Measurements from ENCODE around the gene PDHX. TPM values are rescaled to one million over a fixed set of nuclear protein-coding genes. Genes with fewer than 3 reads are reported as not detected.
A peak's percentile ranks its signal among the peaks of the same experiment; 100 is the strongest.

The PDHX gene
- 10 to 100 TPM; 29.8 to 46.2 TPM for total RNA-seq

DNA sequence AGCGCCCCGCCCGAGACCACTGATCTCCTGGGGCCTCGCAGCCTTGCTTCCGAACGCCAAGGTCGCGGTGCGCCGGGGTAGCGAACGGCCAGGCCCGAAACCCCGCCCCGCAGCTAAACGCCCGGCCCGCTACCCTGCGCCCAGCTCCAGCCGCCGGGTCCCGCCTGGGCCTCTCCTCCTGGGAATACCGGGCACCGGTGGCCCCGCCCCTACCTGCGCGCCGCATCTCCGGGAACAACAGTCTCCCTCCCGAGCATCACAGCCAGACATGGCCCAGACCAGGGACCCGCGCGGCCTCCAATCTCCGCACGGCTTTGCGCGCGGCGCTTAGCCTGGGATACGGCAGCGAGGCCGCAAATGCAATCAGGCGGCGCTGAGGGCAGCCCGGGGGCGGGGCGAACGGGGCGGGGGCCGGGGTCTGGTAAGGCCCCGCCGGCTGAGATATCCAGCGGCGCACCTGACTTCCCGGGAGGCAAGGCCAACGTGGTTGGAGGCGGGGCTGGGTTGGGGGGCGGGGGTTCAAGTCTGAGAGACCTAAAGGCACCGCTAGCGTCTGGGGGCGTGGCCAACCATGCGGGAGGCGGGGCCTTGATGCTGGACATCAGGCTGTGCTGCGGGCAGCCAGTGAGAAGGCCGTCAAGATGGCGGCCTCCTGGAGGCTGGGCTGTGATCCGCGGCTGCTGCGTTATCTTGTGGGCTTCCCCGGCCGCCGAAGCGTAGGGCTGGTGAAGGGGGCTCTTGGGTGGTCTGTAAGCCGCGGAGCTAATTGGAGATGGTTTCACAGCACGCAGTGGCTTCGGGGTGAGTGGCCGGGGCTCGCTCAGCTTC lies at the start of gene PDHX, which contains the start of gene APIP:
Gene PDHX, plus strand, starts transcription at position 604 of the 828 bp plus-strand sequence. Its CDS starts 38 bp downstream, at position 642.
Gene APIP, minus strand, starts transcription at position 365 of the 828 bp plus-strand sequence. Its CDS starts 95 bp downstream, at position 270.
- H3K27ac Mint-ChIP-seq: peak within 1 kb of the TSS; percentile 95
- no peaks in the 10 kb centered on the region for H3K27me3 Mint-ChIP-seq
- ChIA-PET POLR2A (interaction anchor here (0.9 to 1.7 kb wide), 2 partner anchors 14 to 230 kb away, joined by 4 to 6 read pairs; no protein-coding TSS in a partner anchor), CTCF (interaction anchor here (0.6 to 3.7 kb wide), 8 partner anchors 9 to 1029 kb away, joined by 3 to 13 read pairs (median 3); no protein-coding TSS in a partner anchor)
- intact Hi-C loops (cut with DNase I, micrococcal nuclease): loop anchor here (1.0 to 10.0 kb wide), 15 partner anchors 125 to 1591 kb away; partner anchors contain the start of genes CD44 (in 1 of the 2), COMMD9 (in 1 of the 2), NAT10 (in 1 of the 2) and TRIM44 (in 1 of the 2)
- peaks cover 5% of the 10 kb centered on the region for H3K9me3 Mint-ChIP-seq (ENCODE audit: low read depth)
- peak; percentile 95 for ATAC-seq
- H3K36me3 Mint-ChIP-seq (ENCODE audit: low read depth): peaks cover 20% of the 10 kb centered on the region
- DNase-seq: peak; percentile 100
- peaks cover 40% of the 10 kb centered on the region for H3K4me1 Mint-ChIP-seq
- peak within 1 kb of the TSS; percentile 91 for H3K4me3 Mint-ChIP-seq

DNA sequence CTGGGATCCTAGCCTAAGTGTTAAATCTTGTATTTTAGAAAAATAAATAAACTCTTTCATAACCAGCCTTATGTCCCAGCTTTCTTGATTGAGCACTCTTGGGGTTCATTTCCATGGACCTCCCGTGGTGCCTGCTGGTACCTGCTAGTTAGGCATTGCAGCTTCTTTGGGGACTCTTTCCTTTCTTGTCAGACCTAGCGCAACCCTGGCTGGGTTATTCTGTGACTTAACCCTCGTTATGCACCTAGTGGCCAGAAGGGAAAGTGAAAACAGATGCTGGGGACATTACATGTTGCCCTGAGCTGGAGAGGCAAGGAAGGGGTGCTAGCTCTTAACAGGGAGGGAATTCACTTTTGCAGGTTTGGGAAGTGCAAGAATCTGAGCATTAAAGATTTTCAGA lies 47.0 kb upstream of the PDHX start:
- Mint-ChIP-seq H3K4me1 (no peaks in the 10 kb centered on the region), H3K36me3 (ENCODE audit: low read depth) (no peaks in the 10 kb centered on the region), H3K4me3 (no peak overlapping the region), H3K27ac (no peak overlapping the region), H3K9me3 (ENCODE audit: low read depth) (no peaks in the 10 kb centered on the region), H3K27me3 (no peaks in the 10 kb centered on the region)
- no peak for ATAC-seq
- POLR2A ChIA-PET: no interaction called here
- no peak for DNase-seq
- CTCF ChIA-PET: interaction anchor here (1.1 kb wide), 1 partner anchor 22 kb away, joined by 3 read pairs; no protein-coding TSS in a partner anchor
- intact Hi-C loops (cut with DNase I, micrococcal nuclease): no loop called here

DNA sequence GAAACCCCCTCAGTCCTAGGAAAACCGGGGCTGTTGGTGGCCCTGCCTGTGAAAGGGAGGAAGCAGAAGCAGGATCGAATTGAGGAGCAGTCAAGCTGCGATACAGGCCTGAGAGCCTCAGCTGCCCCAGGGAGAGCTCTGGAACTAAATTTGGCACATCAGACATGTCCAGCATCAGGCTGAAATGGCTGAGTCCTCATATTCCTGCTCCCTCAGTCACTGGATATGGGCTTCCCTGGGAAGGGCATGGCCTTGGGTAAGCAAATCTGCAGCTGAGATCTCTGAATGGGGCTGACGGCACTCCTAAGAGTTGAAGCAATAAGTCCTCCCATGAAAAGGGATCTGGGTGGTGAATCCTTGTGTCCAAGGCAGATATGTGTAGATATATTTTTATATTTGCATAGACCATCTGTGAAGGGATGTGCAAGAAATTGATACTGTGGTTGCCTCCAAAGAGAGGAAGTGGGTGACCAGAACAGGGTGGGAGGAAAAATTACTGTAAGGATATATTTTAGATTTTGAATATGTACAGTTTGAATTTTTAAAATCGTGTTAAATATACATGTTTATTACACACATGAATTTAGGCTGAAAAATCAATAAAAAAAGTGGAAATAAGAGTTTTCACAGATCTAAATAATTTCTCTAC lies 45.7 kb upstream of the PDHX start:
- no peaks in the 10 kb centered on the region for H3K4me1 Mint-ChIP-seq
- DNase-seq (no peak), ATAC-seq (no peak)
- no peak overlapping the region for H3K4me3 Mint-ChIP-seq
- intact Hi-C loops (cut with DNase I, micrococcal nuclease): no loop called here
- H3K27me3 Mint-ChIP-seq: no peaks in the 10 kb centered on the region
- ChIA-PET CTCF (interaction anchor here (0.6 kb wide), 1 partner anchor 39 kb away, joined by 3 read pairs; no protein-coding TSS in a partner anchor), POLR2A (no interaction called here)
- H3K9me3 Mint-ChIP-seq (ENCODE audit: low read depth): no peaks in the 10 kb centered on the region
- H3K36me3 Mint-ChIP-seq (ENCODE audit: low read depth): peaks cover under 1% of the 10 kb centered on the region
- no peak overlapping the region for H3K27ac Mint-ChIP-seq

DNA sequence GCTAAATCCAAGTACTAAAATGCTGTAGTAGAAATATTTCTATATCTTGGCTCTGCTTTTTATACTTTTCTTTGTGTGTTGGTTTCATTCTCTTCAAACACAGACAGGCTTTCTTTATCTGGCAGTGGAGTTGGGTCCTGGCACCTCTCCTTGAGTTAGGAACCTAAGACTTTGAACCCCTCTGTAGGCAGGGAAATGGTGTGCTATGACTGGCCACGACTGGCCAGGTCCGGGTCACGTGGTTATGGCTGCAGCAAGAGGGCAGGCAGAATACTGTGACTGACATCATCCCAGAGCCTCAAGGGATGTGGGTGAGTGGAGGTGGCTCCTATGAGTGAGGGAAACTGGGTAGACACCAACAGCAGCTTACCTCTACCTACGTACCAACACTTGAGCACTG lies 42.2 kb upstream of the PDHX start:
- no peak overlapping the region for H3K4me3 Mint-ChIP-seq
- no peak overlapping the region for H3K27ac Mint-ChIP-seq
- H3K9me3 Mint-ChIP-seq (ENCODE audit: low read depth): no peaks in the 10 kb centered on the region
- no peak for DNase-seq
- no peaks in the 10 kb centered on the region for H3K4me1 Mint-ChIP-seq
- no peaks in the 10 kb centered on the region for H3K27me3 Mint-ChIP-seq
- POLR2A ChIA-PET: no interaction called here
- intact Hi-C loops (cut with DNase I, micrococcal nuclease): no loop called here
- CTCF ChIA-PET: no interaction called here
- peaks cover 2% of the 10 kb centered on the region for H3K36me3 Mint-ChIP-seq (ENCODE audit: low read depth)
- no peak for ATAC-seq

DNA sequence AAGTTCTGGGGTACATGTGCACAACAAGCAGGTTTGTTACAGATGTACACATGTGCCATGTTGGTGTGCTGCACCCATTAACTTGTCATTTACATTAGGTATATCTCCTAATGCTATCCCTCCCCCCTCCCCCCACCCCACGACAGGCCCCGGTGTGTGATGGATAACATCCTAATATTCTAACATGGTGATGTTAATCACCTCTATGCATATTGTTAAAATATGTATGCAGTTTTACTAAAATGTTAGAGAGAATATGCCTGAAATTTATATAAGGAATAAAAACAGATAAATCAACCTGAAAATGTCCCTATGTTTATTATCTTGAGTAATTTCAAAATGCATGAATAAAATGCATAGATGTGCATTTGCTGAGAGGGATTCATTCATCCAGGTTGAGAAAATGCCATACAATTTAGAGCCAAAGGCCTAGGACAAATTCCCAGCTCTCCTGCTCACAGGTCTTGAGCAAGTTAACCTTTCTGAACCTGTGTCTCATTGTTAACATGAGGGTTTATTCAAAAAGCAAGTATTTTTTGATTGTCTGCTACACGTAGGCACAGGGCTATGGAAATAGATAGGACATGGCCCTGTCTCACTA lies 38.9 kb upstream of the PDHX start:
- ChIA-PET CTCF (interaction anchor here (0.6 to 1.4 kb wide), 3 partner anchors 12 to 48 kb away, joined by 3 to 5 read pairs (median 3); partner anchors contain the start of genes APIP and PDHX), POLR2A (interaction anchor here (0.6 kb wide), 1 partner anchor 625 kb away, joined by 3 read pairs; no protein-coding TSS in a partner anchor)
- H3K4me1 Mint-ChIP-seq: no peaks in the 10 kb centered on the region
- H3K9me3 Mint-ChIP-seq (ENCODE audit: low read depth): no peaks in the 10 kb centered on the region
- no peak overlapping the region for H3K4me3 Mint-ChIP-seq
- DNase-seq: no peak
- no peaks in the 10 kb centered on the region for H3K27me3 Mint-ChIP-seq
- H3K36me3 Mint-ChIP-seq (ENCODE audit: low read depth): peaks cover 10% of the 10 kb centered on the region
- no peak for ATAC-seq
- intact Hi-C loops (cut with DNase I, micrococcal nuclease): no loop called here
- H3K27ac Mint-ChIP-seq: no peak overlapping the region

DNA sequence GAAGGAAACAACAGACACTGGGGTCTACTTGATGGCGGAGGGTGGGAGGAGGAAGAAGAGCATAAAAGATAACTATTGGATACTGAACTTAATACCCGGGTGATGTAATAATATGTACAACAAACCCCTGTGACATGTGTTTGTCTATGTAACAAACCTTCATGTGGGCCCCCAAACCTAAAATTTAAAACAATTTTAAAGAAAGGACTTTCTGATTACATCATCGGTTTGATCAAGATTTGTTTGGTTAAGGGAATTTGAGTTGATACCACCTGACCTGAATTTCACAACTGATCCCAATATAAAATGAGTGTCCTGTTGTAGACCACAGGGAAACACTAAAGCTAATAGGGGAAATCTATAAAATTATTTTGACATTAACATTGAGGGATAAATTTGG lies 34.5 kb upstream of the PDHX start:
- Mint-ChIP-seq H3K27ac (no peak overlapping the region), H3K4me1 (no peaks in the 10 kb centered on the region), H3K4me3 (no peak overlapping the region), H3K36me3 (ENCODE audit: low read depth) (peaks cover 22% of the 10 kb centered on the region), H3K27me3 (no peaks in the 10 kb centered on the region), H3K9me3 (ENCODE audit: low read depth) (no peaks in the 10 kb centered on the region)
- intact Hi-C loops (cut with DNase I, micrococcal nuclease): no loop called here
- ATAC-seq (no peak), DNase-seq (no peak)
- ChIA-PET CTCF (interaction anchor here (1.0 to 1.7 kb wide), 2 partner anchors 10 to 55 kb away, joined by 3 to 5 read pairs; no protein-coding TSS in a partner anchor), POLR2A (no interaction called here)

DNA sequence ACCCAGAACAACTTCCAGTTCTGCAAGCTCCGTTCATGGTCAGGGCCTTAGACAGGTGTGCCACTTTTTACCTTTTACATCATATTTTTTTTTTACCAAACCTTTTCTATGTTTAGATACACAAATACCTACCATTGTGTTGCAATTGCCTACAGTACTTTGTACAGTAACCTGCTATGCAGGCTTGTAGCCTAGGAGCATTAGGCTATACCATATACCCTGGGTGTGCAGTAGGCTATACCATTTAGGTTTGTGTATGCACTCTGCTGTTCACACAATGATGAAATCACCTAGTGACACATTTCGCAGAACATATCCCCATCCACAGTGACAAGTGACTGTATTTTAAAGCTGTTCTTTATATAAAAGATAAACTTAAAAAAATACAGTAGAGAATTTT lies 29.8 kb upstream of the PDHX start:
- POLR2A ChIA-PET: no interaction called here
- DNase-seq (no peak), ATAC-seq (no peak)
- Mint-ChIP-seq H3K4me3 (no peak overlapping the region), H3K9me3 (ENCODE audit: low read depth) (no peaks in the 10 kb centered on the region), H3K27ac (no peak overlapping the region), H3K4me1 (no peaks in the 10 kb centered on the region), H3K36me3 (ENCODE audit: low read depth) (peaks cover 21% of the 10 kb centered on the region), H3K27me3 (no peaks in the 10 kb centered on the region)
- CTCF ChIA-PET: interaction anchor here (0.5 to 1.6 kb wide), 4 partner anchors 10 to 300 kb away, joined by 3 to 6 read pairs (median 5); no protein-coding TSS in a partner anchor
- intact Hi-C loops (cut with DNase I, micrococcal nuclease): no loop called here

DNA sequence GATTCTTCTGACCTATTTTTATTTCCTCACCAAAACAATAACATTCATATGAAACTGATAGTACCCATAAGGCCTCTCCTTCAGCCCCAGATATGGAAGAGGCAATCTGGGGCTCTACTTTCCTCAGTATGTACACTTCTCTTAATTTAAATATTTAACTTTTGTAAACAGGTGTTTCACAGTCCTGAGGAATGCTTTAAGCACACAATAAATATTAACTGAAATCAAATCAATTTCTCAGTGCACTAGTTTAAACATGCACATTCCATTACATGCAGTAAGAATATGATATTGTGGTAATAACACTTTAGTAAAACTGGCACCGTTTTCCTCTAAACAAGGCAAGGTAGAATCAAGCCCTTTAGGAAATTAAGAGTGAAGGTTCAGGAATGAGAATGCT lies 29.2 kb upstream of the PDHX start:
- POLR2A ChIA-PET: no interaction called here
- CTCF ChIA-PET: interaction anchor here (1.1 to 1.6 kb wide), 2 partner anchors 12 to 301 kb away, joined by 6 read pairs; no protein-coding TSS in a partner anchor
- H3K4me3 Mint-ChIP-seq: no peak overlapping the region

DNA sequence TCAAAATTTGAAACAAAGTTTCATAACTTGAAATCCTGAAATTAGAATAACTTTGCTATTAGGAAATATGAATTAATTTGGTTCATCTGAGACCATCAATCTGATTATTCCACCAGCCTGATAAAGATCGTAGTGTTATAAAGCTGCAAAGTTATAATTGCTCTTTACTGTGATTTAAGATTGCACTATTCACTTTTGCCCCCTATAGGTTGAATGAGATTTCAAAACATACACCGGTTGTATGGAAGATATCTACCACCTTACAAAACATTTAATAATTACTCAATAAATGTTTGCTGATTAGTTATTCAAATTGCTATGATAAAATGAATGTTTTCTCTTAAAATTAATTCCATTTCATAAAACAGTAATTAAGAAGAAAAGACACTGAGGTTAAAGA lies 26.3 kb upstream of the PDHX start:
- no peak for ATAC-seq
- DNase-seq: no peak
- no peak overlapping the region for H3K27ac Mint-ChIP-seq
- H3K9me3 Mint-ChIP-seq (ENCODE audit: low read depth): no peaks in the 10 kb centered on the region
- H3K4me1 Mint-ChIP-seq: no peaks in the 10 kb centered on the region
- no peaks in the 10 kb centered on the region for H3K27me3 Mint-ChIP-seq
- no peak overlapping the region for H3K4me3 Mint-ChIP-seq
- CTCF ChIA-PET: interaction anchor here (0.9 to 4.4 kb wide), 6 partner anchors 9 to 377 kb away, joined by 3 to 31 read pairs (median 5); partner anchors contain the start of gene ELF5
- POLR2A ChIA-PET: no interaction called here
- intact Hi-C loops (cut with DNase I, micrococcal nuclease): no loop called here
- peaks cover 2% of the 10 kb centered on the region for H3K36me3 Mint-ChIP-seq (ENCODE audit: low read depth)

More for the DNA sequence above, 29.2 kb upstream of the PDHX start:
- Mint-ChIP-seq H3K4me1 (no peaks in the 10 kb centered on the region), H3K27me3 (no peaks in the 10 kb centered on the region), H3K36me3 (ENCODE audit: low read depth) (peaks cover 15% of the 10 kb centered on the region), H3K9me3 (ENCODE audit: low read depth) (no peaks in the 10 kb centered on the region), H3K27ac (no peak overlapping the region)
- DNase-seq (no peak), ATAC-seq (no peak)
- intact Hi-C loops (cut with DNase I, micrococcal nuclease): no loop called here

DNA sequence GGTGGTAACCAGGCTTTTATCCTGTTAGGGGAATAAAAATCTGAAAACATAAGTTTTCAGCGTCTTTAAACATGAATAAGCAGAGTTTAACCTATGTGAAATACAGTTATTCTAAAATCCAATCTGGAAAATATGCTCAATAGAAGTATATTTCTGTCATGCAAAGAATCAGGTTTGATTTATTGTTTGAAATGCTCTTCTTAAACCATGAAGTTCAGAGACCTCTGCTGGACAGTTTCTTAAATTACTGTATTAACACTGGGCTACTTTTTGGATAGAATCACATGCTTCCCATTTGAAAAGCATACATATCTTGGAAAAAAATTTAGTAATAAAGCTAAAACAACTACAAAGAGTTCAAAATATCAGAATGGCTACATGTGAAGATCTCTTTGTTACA lies 25.6 kb upstream of the PDHX start:
- no peak for ATAC-seq

DNA sequence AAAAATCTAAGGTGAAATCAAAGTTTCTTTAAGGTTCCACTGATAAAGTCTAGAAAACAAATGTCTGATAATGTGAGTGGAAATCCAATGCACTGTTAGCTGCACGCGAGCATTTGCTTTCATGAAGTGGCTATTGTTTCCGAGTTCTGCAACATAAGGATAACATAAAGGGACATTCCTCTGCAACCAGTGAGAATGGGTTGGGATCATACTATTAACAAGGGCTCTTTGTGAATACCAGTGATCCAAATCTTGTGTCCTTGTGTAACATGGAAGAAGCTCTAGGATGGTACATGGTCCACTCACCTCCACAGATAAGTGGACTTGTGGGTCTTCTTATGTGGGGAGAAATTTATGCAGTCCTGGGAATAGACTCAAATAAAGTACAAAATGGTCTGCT lies 24.8 kb upstream of the PDHX start:
- no peak for ATAC-seq
- DNase-seq: no peak
- Mint-ChIP-seq H3K27me3 (no peaks in the 10 kb centered on the region), H3K27ac (no peak overlapping the region), H3K36me3 (ENCODE audit: low read depth) (peaks cover 10% of the 10 kb centered on the region), H3K9me3 (ENCODE audit: low read depth) (no peaks in the 10 kb centered on the region), H3K4me3 (no peak overlapping the region), H3K4me1 (no peaks in the 10 kb centered on the region)
- ChIA-PET POLR2A (no interaction called here), CTCF (interaction anchor here (0.6 to 4.4 kb wide), 9 partner anchors 11 to 379 kb away, joined by 3 to 31 read pairs (median 3); partner anchors contain the start of gene ELF5)
- intact Hi-C loops (cut with DNase I, micrococcal nuclease): loop anchor here (1.0 kb wide), 3 partner anchors 305 to 378 kb away; partner anchors contain the start of gene ELF5 (in 1 of the 2)

More for the DNA sequence above, 25.6 kb upstream of the PDHX start:
- Mint-ChIP-seq H3K9me3 (ENCODE audit: low read depth) (no peaks in the 10 kb centered on the region), H3K27ac (no peak overlapping the region), H3K4me1 (no peaks in the 10 kb centered on the region), H3K36me3 (ENCODE audit: low read depth) (peaks cover 2% of the 10 kb centered on the region), H3K27me3 (no peaks in the 10 kb centered on the region), H3K4me3 (no peak overlapping the region)
- intact Hi-C loops (cut with DNase I, micrococcal nuclease): loop anchor here (1.0 kb wide), 3 partner anchors 305 to 378 kb away; partner anchors contain the start of gene ELF5 (in 1 of the 2)
- DNase-seq: no peak
- CTCF ChIA-PET: interaction anchor here (0.6 to 4.4 kb wide), 8 partner anchors 10 to 351 kb away, joined by 3 to 31 read pairs (median 4); no protein-coding TSS in a partner anchor
- POLR2A ChIA-PET: no interaction called here

Data from activated CD4-positive, alpha-beta T cell treated with anti-CD3 and anti-CD28 coated beads for 36 hours (primary cell).